ENCODE data around the gene RABGAP1L.

Gene RABGAP1L

GRCh38 chr1:174898102-174898797 is 738.9 kb downstream of the RABGAP1L start:
- no peak for DNase-seq

GRCh38 chr1:174900317-174900716 is 741.0 kb downstream of the RABGAP1L start:
- DNase-seq = no peak

- DNase-seq = no peak
These were observed 743.3 kb downstream of the RABGAP1L start for GRCh38 chr1:174902531-174903099.

- no peak for DNase-seq
These were observed 752.3 kb downstream of the RABGAP1L start for GRCh38 chr1:174911606-174912005.

- DNase-seq = no peak
These were observed 752.9 kb downstream of the RABGAP1L start for GRCh38 chr1:174912264-174912663.

GRCh38 chr1:174913225-174913903 is 754.0 kb downstream of the RABGAP1L start:
- DNase-seq = no peak

- DNase-seq = no peak
These were observed 755.7 kb downstream of the RABGAP1L start for GRCh38 chr1:174914991-174915390.

GRCh38 chr1:174916846-174917245 is 757.5 kb downstream of the RABGAP1L start:
- no peak for DNase-seq

- DNase-seq = no peak
These were observed 760.8 kb downstream of the RABGAP1L start for GRCh38 chr1:174920093-174920492.

- no peak for DNase-seq
These were observed 762.8 kb downstream of the RABGAP1L start for GRCh38 chr1:174922121-174922520.

- no peak for DNase-seq
These were observed 764.5 kb downstream of the RABGAP1L start for GRCh38 chr1:174923820-174924219.

- DNase-seq = no peak
These were observed 769.2 kb downstream of the RABGAP1L start for GRCh38 chr1:174928541-174928940.

- no peak for DNase-seq
These were observed 771.9 kb downstream of the RABGAP1L start for GRCh38 chr1:174931214-174931613.

GRCh38 chr1:174932587-174932986 is 773.3 kb downstream of the RABGAP1L start:
- DNase-seq = no peak

- no peak for DNase-seq
These were observed 776.8 kb downstream of the RABGAP1L start for GRCh38 chr1:174935961-174936727.

GRCh38 chr1:174938281-174939007 is 779.1 kb downstream of the RABGAP1L start:
- no peak for DNase-seq

GRCh38 chr1:174939775-174940545 is 780.6 kb downstream of the RABGAP1L start:
- DNase-seq = no peak

- no peak for DNase-seq
These were observed 781.4 kb downstream of the RABGAP1L start for GRCh38 chr1:174940646-174941175.

GRCh38 chr1:174942547-174943255 is 783.4 kb downstream of the RABGAP1L start:
- no peak for DNase-seq

GRCh38 chr1:174946031-174946430 is 786.7 kb downstream of the RABGAP1L start:
- no peak for DNase-seq

- no peak for DNase-seq
These were observed 789.7 kb downstream of the RABGAP1L start for GRCh38 chr1:174949061-174949460.
